SK-N-SH (cell line): Measurements from ENCODE around the gene POLA2. TPM values are rescaled to one million over a fixed set of nuclear protein-coding genes. Genes with fewer than 3 reads are reported as not detected.

Source experiments
- CTCF ChIA-PET: fragments of 300-600, 350-600 bp; formaldehyde crosslinking; extraction: SDS; loops from one replicate; lab custom pipeline; 2021; lab: Yijun Ruan, JAX
- POLR2A ChIA-PET: fragments of 350-600 bp; sonication (Branson Sonifier 250); formaldehyde crosslinking; extraction: SDS; loops from one replicate; lab custom pipeline; 2020; ENCODE audit warnings: antibody characterized with exemption, inconsistent platforms; lab: Yijun Ruan, JAX
- DNase-seq: peaks from one replicate; pipeline ENCODE4 v3.0.0; 2012
- H2AFZ ChIP-seq: fragments of 200-600 bp; sonication (generic); 2 replicates; pipeline ENCODE4 v1.8.1; 2016; ENCODE audit warnings: antibody characterized with exemption, mild to moderate bottlenecking, low read depth
- H3F3A ChIP-seq: fragments of 200-600 bp; sonication (generic); replicated peaks from 2 replicates; pipeline ENCODE3; 2016; ENCODE audit warnings: antibody characterized with exemption, mild to moderate bottlenecking; ENCODE audit not compliant: insufficient read depth
- H3K27ac ChIP-seq, 2 experiments: fragments of 200-500 bp in 1 of 2; fragments of 200-600 bp in 1 of 2; sonication (Bioruptor generic) in 1 of 2; sonication (generic), shearing (Covaris generic) in 1 of 2; 2 replicates each; pipeline versions ENCODE4 v1.5.1 to v1.6.1; 2014 to 2016; ENCODE audit warnings: low read depth in 2 of 2, inconsistent platforms in 1 of 2, low read length in 1 of 2, mild to moderate bottlenecking in 1 of 2, mixed read lengths in 1 of 2
- H3K27me3 ChIP-seq: fragments of 200-600 bp; sonication (generic), shearing (Covaris generic); 2 replicates; pipeline ENCODE4 v1.6.1; 2016; ENCODE audit warnings: mixed run types; ENCODE audit not compliant: insufficient read depth
- H3K36me3 ChIP-seq, 2 experiments: fragments of 200-500 bp in 1 of 2; fragments of 200-600 bp in 1 of 2; sonication (Bioruptor generic) in 1 of 2; sonication (generic) in 1 of 2; replicated peaks in 1 of 2; 2 replicates each; pipeline versions ENCODE3 to v1.5.1; 2014 to 2016; ENCODE audit warnings: low read length in 1 of 2, mild to moderate bottlenecking in 1 of 2; ENCODE audit not compliant: insufficient read depth in 2 of 2, control insufficient read depth in 1 of 2
- H3K4me1 ChIP-seq, 2 experiments: fragments of 200-500 bp in 1 of 2; fragments of 200-600 bp in 1 of 2; sonication (Bioruptor generic) in 1 of 2; sonication (generic), shearing (Covaris generic) in 1 of 2; 2 replicates each; pipeline versions ENCODE4 v1.5.1 to v1.6.1; 2014 to 2016; ENCODE audit warnings: low read depth in 1 of 2, low read length in 1 of 2, mixed run types in 1 of 2; ENCODE audit not compliant: insufficient read depth in 2 of 2, control insufficient read depth in 1 of 2
- H3K4me2 ChIP-seq: fragments of 200-600 bp; sonication (generic), shearing (Covaris generic); 2 replicates; pipeline ENCODE4 v1.6.1; 2017; ENCODE audit warnings: mixed run types
- H3K4me3 ChIP-seq, 2 experiments: fragments of 200-500 bp in 1 of 2; fragments of 200-600 bp in 1 of 2; sonication (Bioruptor generic) in 1 of 2; sonication (generic), shearing (Covaris generic) in 1 of 2; 2 replicates each; pipeline versions ENCODE4 v1.5.1 to v1.8.1; 2014 to 2016; ENCODE audit warnings: low read depth in 2 of 2, inconsistent platforms in 1 of 2, low read length in 1 of 2, mild to moderate bottlenecking in 1 of 2, mixed read lengths in 1 of 2, moderate library complexity in 1 of 2
- H3K79me2 ChIP-seq: fragments of 200-600 bp; sonication (generic); 2 replicates; pipeline ENCODE4 v1.8.1; 2017; ENCODE audit warnings: mild to moderate bottlenecking; ENCODE audit not compliant: insufficient read depth
- H3K9ac ChIP-seq: fragments of 200-600 bp; sonication (generic); 2 replicates; pipeline ENCODE4 v1.6.1; 2017; ENCODE audit warnings: mixed run types
- H3K9me2 ChIP-seq: fragments of 200-600 bp; sonication (generic); 2 replicates; pipeline ENCODE4 v1.6.1; 2017; ENCODE audit warnings: mixed run types
- H3K9me3 ChIP-seq: fragments of 200-600 bp; sonication (generic); 2 replicates; pipeline ENCODE4 v1.6.1; 2017; ENCODE audit warnings: mixed run types, mild to moderate bottlenecking, moderate library complexity
- H4K20me1 ChIP-seq: fragments of 200-600 bp; sonication (generic); 2 replicates; pipeline ENCODE4 v1.6.1; 2017; ENCODE audit warnings: mild to moderate bottlenecking, mixed run types; ENCODE audit not compliant: insufficient read depth
- CHD2 ChIP-seq: fragments of 150-350 bp; IDR thresholded peaks from 2 replicates; pipeline ENCODE4 v1.6.1; 2018; ENCODE audit warnings: low read length; ENCODE audit not compliant: partially characterized antibody
- CTCF ChIP-seq: fragments of 200-600 bp; sonication (generic); IDR thresholded peaks from 2 replicates; pipeline ENCODE4 v1.6.1; 2017; ENCODE audit warnings: antibody characterized with exemption, mild to moderate bottlenecking, moderate library complexity
- ELF1 ChIP-seq: IDR thresholded peaks from 2 replicates; pipeline ENCODE4 v1.4.0; 2012
- FOXM1 ChIP-seq: IDR thresholded peaks from 2 replicates; pipeline ENCODE4 v1.4.0; 2012; ENCODE audit warnings: low read depth, mild to moderate bottlenecking
- MXI1 ChIP-seq: IDR thresholded peaks from 2 replicates; pipeline ENCODE4 v1.6.1; 2012; ENCODE audit warnings: mild to moderate bottlenecking, low read depth, low read length, improper control_type of control experiment
- NFIC ChIP-seq: IDR thresholded peaks from 2 replicates; pipeline ENCODE4 v1.4.0; 2012; ENCODE audit warnings: borderline replicate concordance
- PBX3 ChIP-seq: IDR thresholded peaks from 2 replicates; pipeline ENCODE4; 2012
- RAD21 ChIP-seq: IDR thresholded peaks from 2 replicates; pipeline ENCODE4 v1.6.1; 2012; ENCODE audit warnings: mild to moderate bottlenecking, low read length
- SMC3 ChIP-seq: IDR thresholded peaks from 2 replicates; pipeline ENCODE4 v1.6.1; 2012; ENCODE audit warnings: low read depth, low read length, improper control_type of control experiment
- TEAD4 ChIP-seq: IDR thresholded peaks from 2 replicates; pipeline ENCODE4 v1.4.0; 2012; ENCODE audit warnings: mild to moderate bottlenecking, borderline replicate concordance; ENCODE audit not compliant: insufficient read depth
- USF1 ChIP-seq: IDR thresholded peaks from 2 replicates; pipeline ENCODE4 v1.4.0; 2012; ENCODE audit warnings: low read depth, borderline replicate concordance
- WGBS: methylation state at CpG from one replicate; pipeline ENCODE4 v1.1.6; 2017; ENCODE audit warnings: low lambda C conversion rate; 5-methylcytosine and 5-hydroxymethylcytosine counted together
- polyA plus RNA-seq, 3 experiments: library from polyadenylated mRNA; depleted of rRNA; stranded (reverse); fragments of >200 nt; gene quantifications; 2 replicates each; pipeline ENCODE4 v1.2.3, GENCODE V29; 2012
- TF ChIP-seq, protein P1 (sequence below): IDR thresholded peaks from 2 replicates; pipeline ENCODE4 v1.6.1; 2012; ENCODE audit warnings: mild to moderate bottlenecking, low read depth, low read length, moderate library complexity

The POLA2 gene
- polyA plus RNA-seq, 1 of the 3 experiments (the other 2 are of a cell fraction), result 18.4 TPM

- Histone ChIP-seq H3K9me3 (no peaks in the 10 kb centered on the region), H3F3A (peaks cover 8% of the 10 kb centered on the region), H3K27me3 (no peaks in the 10 kb centered on the region), H2AFZ (peak overlapping the region; percentile 81), H3K4me2 (peak overlapping the region; percentile 75), H4K20me1 (no peaks in the 10 kb centered on the region), H3K4me3 (peak overlapping the region; percentile 29 to 40; a peak in 3 of 4 replicates), H3K27ac (no peak overlapping the region), H3K79me2 (no peaks in the 10 kb centered on the region), H3K4me1 (peaks cover 2 to 9% of the 10 kb centered on the region in 2 experiments; a peak in 2 of 4 replicates), H3K9ac (peak overlapping the region; percentile 47; the same call in 1 of the 2 replicates), H3K36me3 (no peaks in the 10 kb centered on the region), H3K9me2 (no peaks in the 10 kb centered on the region)
- WGBS, result 27% methylated on average over 16 of the region's 42 CpGs
- no peak for TF ChIP-seq TEAD4
- peak; percentile 12 for TF ChIP-seq CHD2
- TF ChIP-seq CTCF, result peak; percentile 66
- no peak for TF ChIP-seq NFIC
- TF ChIP-seq ELF1, result no peak
- peak; percentile 62 for TF ChIP-seq RAD21
- POLR2A ChIA-PET, result interaction anchor here (0.5 to 0.7 kb wide), 3 partner anchors 46 to 90 kb away, joined by 3 read pairs; no protein-coding TSS in a partner anchor
- peak; percentile 87 for DNase-seq
- CTCF ChIA-PET, result interaction anchor here (0.8 to 6.9 kb wide), 33 partner anchors 11 to 285 kb away, joined by 3 to 56 read pairs (median 4); partner anchors contain the start of genes CAPN1, DPF2, POLA2 and ZNHIT2
Measured at GRCh38 chr11:65225279-65226102, 36.3 kb upstream of the POLA2 start.

DNA sequence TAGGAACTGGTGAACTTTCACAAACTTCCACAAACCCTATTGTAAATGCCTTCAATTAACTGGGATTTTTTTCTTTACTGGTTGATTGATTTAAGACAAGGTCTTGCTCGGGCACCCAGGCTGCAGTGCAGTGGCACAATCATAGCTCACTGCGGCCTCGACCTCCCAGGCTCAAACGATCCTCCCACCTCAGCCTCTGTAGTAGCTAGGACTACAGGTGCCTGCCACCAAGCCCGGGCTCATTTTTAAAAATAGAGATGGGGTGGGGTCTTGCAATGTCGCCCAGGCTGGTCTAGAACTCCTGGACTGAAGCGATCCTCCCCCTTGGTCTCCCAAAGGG, 35.7 kb upstream of the POLA2 start:
- no peaks in the 10 kb centered on the region for H3K27me3 ChIP-seq
- WGBS, result 49% methylated on average over 7 of the region's 7 CpGs
- peaks cover 8% of the 10 kb centered on the region for H3F3A ChIP-seq
- peak overlapping the region; percentile 47; the same call in 1 of the 2 replicates for H3K9ac ChIP-seq
- H3K9me3 ChIP-seq, result no peaks in the 10 kb centered on the region
- DNase-seq, result no peak
- TF ChIP-seq PBX3, result no peak
- no peak for TF ChIP-seq USF1
- TF ChIP-seq, protein P1, sequence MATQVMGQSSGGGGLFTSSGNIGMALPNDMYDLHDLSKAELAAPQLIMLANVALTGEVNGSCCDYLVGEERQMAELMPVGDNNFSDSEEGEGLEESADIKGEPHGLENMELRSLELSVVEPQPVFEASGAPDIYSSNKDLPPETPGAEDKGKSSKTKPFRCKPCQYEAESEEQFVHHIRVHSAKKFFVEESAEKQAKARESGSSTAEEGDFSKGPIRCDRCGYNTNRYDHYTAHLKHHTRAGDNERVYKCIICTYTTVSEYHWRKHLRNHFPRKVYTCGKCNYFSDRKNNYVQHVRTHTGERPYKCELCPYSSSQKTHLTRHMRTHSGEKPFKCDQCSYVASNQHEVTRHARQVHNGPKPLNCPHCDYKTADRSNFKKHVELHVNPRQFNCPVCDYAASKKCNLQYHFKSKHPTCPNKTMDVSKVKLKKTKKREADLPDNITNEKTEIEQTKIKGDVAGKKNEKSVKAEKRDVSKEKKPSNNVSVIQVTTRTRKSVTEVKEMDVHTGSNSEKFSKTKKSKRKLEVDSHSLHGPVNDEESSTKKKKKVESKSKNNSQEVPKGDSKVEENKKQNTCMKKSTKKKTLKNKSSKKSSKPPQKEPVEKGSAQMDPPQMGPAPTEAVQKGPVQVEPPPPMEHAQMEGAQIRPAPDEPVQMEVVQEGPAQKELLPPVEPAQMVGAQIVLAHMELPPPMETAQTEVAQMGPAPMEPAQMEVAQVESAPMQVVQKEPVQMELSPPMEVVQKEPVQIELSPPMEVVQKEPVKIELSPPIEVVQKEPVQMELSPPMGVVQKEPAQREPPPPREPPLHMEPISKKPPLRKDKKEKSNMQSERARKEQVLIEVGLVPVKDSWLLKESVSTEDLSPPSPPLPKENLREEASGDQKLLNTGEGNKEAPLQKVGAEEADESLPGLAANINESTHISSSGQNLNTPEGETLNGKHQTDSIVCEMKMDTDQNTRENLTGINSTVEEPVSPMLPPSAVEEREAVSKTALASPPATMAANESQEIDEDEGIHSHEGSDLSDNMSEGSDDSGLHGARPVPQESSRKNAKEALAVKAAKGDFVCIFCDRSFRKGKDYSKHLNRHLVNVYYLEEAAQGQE, result no peak
- TF ChIP-seq FOXM1, result no peak
- no peak for TF ChIP-seq MXI1
- TF ChIP-seq CTCF, result no peak
- no peak for TF ChIP-seq SMC3
- ChIA-PET POLR2A (interaction anchor here (0.6 to 0.7 kb wide), 2 partner anchors 47 to 89 kb away, joined by 3 read pairs; no protein-coding TSS in a partner anchor), CTCF (interaction anchor here (0.6 to 6.9 kb wide), 29 partner anchors 10 to 285 kb away, joined by 3 to 56 read pairs (median 5); partner anchors contain the start of genes CAPN1, DPF2, POLA2 and ZNHIT2)
- H3K79me2 ChIP-seq, result no peaks in the 10 kb centered on the region
- peaks cover 2 to 9% of the 10 kb centered on the region in 2 experiments; a peak in 2 of 4 replicates for H3K4me1 ChIP-seq
- no peaks in the 10 kb centered on the region for H3K9me2 ChIP-seq
- peak overlapping the region; percentile 81; the same call in 1 of the 2 replicates for H2AFZ ChIP-seq
- H3K36me3 ChIP-seq, result no peaks in the 10 kb centered on the region
- no peak overlapping the region for H3K27ac ChIP-seq
- H4K20me1 ChIP-seq, result no peaks in the 10 kb centered on the region
- peak overlapping the region; percentile 29 to 40; a peak in 3 of 4 replicates for H3K4me3 ChIP-seq
- peak overlapping the region; percentile 75 for H3K4me2 ChIP-seq
